Motor neuron (in vitro differentiated cells): ENCODE measurements around the gene NRROS. TPM values are rescaled to one million over a fixed set of nuclear protein-coding genes. Genes with fewer than 3 reads are reported as not detected.
A peak's percentile ranks its signal among the peaks of the same experiment; 100 is the strongest.

Experiments used
- ATAC-seq, 8 experiments: fragments of 200-7000 bp; cut with Tn5 transposase; replicated peaks in 6 of 8; 2 replicates each; pipeline ENCODE4 v1.8.0; 2021; ENCODE audit warnings: mild to moderate bottlenecking in 8 of 8, moderate library complexity in 8 of 8
- H3K27ac ChIP-seq, 2 donors: fragments of 250-450 bp; sonication (Bioruptor Pico); 2 replicates each; pipeline ENCODE4 v1.9.0; 2021; ENCODE audit warnings: antibody characterized with exemption in 2 of 2, mild to moderate bottlenecking in 2 of 2, moderate library complexity in 1 of 2
- H3K4me1 ChIP-seq, 2 donors: fragments of 250-450 bp; sonication (Bioruptor Pico); replicated peaks in 1 of 2; 2 replicates each; pipeline ENCODE4 v1.6.1; 2021; ENCODE audit warnings: antibody characterized with exemption in 2 of 2, mild to moderate bottlenecking in 2 of 2, moderate library complexity in 1 of 2
- H3K4me3 ChIP-seq, 5 donors: fragments of 250-450 bp; sonication (Bioruptor Pico); 2 replicates each; pipeline ENCODE4 v1.9.0; 2021; ENCODE audit warnings: antibody characterized with exemption in 5 of 5, mild to moderate bottlenecking in 5 of 5, moderate library complexity in 4 of 5
- WGBS, 10 experiments: fragments of 450-650 bp; shearing (Covaris generic); methylation state at CpG; one replicate each; pipeline ENCODE4 v1.0.0; 2022; 5-methylcytosine and 5-hydroxymethylcytosine counted together
- in situ Hi-C, 9 experiments: fragments of 400-800 bp; cut with MboI; loops; one replicate each; pipeline ENCODE4 v1.15.0; 2021; ENCODE audit warnings: low sequenced_read_pairs in 9 of 9, low pct_unique_long_range_greater_than_20kb in 2 of 9; ENCODE audit not compliant: unreplicated experiment in 9 of 9
- total RNA-seq, 8 experiments: library from RNA; unstranded; fragments of 300-600 nt; gene quantifications; 2 replicates each; pipeline versions ENCODE4 v1.2.3 to v1.2.4, GENCODE V29; 2022

The NRROS gene
- total RNA-seq, 8 experiments from 2014 or later: 0.18 to 0.72 (median 0.47) TPM; not detected in 2

DNA sequence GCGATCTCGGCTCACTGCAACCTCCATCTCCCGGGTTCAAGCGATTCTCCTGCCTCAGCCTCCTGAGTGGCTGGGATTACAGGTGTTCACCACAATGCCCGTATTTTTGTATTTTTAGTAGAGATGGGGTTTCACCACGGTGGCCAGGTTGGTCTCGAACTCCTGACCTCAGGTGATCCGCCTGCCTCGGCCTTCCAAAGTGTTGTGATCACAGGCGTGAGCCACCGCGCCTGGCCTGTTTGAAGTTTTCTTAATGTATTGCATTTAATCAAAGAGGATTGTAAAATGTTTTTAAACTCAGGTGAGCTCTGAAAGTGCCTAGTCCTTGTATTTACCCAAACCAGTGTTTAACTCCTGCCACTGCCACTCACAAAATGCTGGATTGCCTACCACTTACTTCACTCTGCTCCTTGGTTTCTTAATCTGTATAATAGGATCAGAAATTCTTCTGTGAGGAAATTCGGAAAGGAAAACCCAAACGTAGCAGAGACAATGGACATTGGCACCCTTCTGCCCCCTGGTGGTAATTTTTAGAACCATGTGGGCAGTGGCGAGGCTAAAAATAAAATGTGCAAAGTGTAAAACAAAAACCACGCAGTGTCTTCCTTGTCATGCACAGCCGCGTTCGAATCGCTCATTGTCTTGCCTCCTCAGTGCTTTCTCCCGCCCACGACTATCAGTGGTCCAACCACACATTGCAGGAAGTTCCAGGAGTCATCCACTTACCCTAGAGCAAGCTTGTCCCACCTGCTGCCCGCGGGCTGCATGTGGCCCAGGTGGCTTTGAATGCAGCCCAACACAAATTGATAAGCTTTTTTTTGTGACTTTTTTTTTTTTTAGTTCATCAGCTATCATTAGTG, 45.3 kb downstream of the NRROS start:
- peaks cover 0 to 4% of the 10 kb centered on the region in 2 donors for H3K4me1 ChIP-seq
- WGBS, 10 experiments: 0 to 67% (median 24%) methylated on average over 1 to 20 of the region's 24 CpGs; no CpG with 5 or more reads in 2 of the 10 experiments
- in situ Hi-C loops: loop anchor here in 2 of 9 experiments (10.0 kb wide), 1 partner anchor 70 kb away; no protein-coding TSS in a partner anchor
- ATAC-seq: peak; percentile 57 to 89 (median 65)
- no peak overlapping the region for H3K4me3 ChIP-seq
- H3K27ac ChIP-seq: no peak overlapping the region

GRCh38 chr3:196686436-196686835, 46.9 kb downstream of the NRROS start:
- no peak overlapping the region for H3K4me3 ChIP-seq
- H3K4me1 ChIP-seq: peaks cover 0 to 4% of the 10 kb centered on the region in 2 donors
- ATAC-seq: no peak
- WGBS, 10 experiments: 0 to 100% (median 79%) methylated on average over 1 to 2 of the region's 2 CpGs; no CpG with 5 or more reads in 3 of the 10 experiments
- H3K27ac ChIP-seq: no peak overlapping the region
- in situ Hi-C loops: loop anchor here in 2 of 9 experiments (10.0 kb wide), 1 partner anchor 72 kb away; no protein-coding TSS in a partner anchor

- Histone ChIP-seq H3K4me3 (no peak overlapping the region), H3K4me1 (peaks cover 0 to 4% of the 10 kb centered on the region in 2 donors), H3K27ac (no peak overlapping the region)
- WGBS, 10 experiments: 0 to 80% (median 52%) methylated on average over 1 to 5 of the region's 5 CpGs; no CpG with 5 or more reads in 4 of the 10 experiments
- no peak for ATAC-seq
- in situ Hi-C loops: loop anchor here in 2 of 9 experiments (10.0 kb wide), 1 partner anchor 74 kb away; no protein-coding TSS in a partner anchor
Observed at GRCh38 chr3:196688349-196688748, 48.9 kb downstream of the NRROS start.

- in situ Hi-C loops: loop anchor here in 2 of 9 experiments (10.0 kb wide), 1 partner anchor 75 kb away; no protein-coding TSS in a partner anchor
- 40 to 96% (median 83%) methylated on average over 1 to 9 of the region's 17 CpGs for WGBS, 10 experiments
- Histone ChIP-seq H3K4me1 (no peaks in the 10 kb centered on the region), H3K27ac (no peak overlapping the region), H3K4me3 (no peak overlapping the region)
- no peak for ATAC-seq
Observed at GRCh38 chr3:196689941-196690660, 50.6 kb downstream of the NRROS start.

DNA sequence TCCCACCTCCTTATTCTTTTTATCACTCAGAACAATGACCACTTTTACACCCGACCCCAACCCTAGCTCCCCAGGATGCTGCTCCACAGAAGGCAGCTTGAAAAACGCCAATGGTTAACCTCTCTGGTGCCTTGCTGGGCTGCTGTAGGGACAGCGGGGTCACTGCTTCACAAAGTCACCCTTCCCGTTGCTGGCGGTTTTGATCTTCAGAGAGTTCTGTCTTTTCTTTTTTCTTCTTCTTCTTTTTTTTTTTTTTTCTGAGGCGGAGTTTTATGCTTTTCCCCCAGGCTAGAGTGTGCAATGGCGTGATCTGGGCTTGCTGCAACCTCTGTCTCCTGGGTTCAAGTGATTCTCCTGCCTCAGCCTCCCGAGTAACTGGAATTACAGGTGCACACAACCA, 51.9 kb downstream of the NRROS start:
- WGBS, 10 experiments: 24 to 88% (median 69%) methylated on average over 1 to 8 of the region's 8 CpGs
- Histone ChIP-seq H3K4me1 (no peaks in the 10 kb centered on the region), H3K4me3 (no peak overlapping the region), H3K27ac (no peak overlapping the region)
- in situ Hi-C loops: no loop called here
- no peak for ATAC-seq

- Histone ChIP-seq H3K4me3 (no peak overlapping the region), H3K4me1 (no peaks in the 10 kb centered on the region), H3K27ac (no peak overlapping the region)
- 0 to 44% (median 4%) methylated on average over 1 of the region's 1 CpG; no CpG with 5 or more reads in 4 of the 10 experiments for WGBS, 10 experiments
- ATAC-seq: no peak
- in situ Hi-C loops: no loop called here
Observed at GRCh38 chr3:196694202-196694638, 54.7 kb downstream of the NRROS start.

GRCh38 chr3:196694941-196695848, 55.7 kb downstream of the NRROS start:
- in situ Hi-C loops: no loop called here
- H3K4me1 ChIP-seq: no peaks in the 10 kb centered on the region
- WGBS, 10 experiments: 20 to 100% (median 97%) methylated on average over 1 to 8 of the region's 17 CpGs; no CpG with 5 or more reads in 5 of the 10 experiments
- no peak for ATAC-seq
- H3K27ac ChIP-seq: no peak overlapping the region
- no peak overlapping the region for H3K4me3 ChIP-seq

- 63 to 100% (median 100%) methylated on average over 1 to 4 of the region's 5 CpGs; no CpG with 5 or more reads in 5 of the 10 experiments for WGBS, 10 experiments
- no peak for ATAC-seq
- in situ Hi-C loops: no loop called here
Observed at GRCh38 chr3:196695849-196696226, 56.3 kb downstream of the NRROS start.

GRCh38 chr3:196697270-196697669, 57.8 kb downstream of the NRROS start:
- in situ Hi-C loops: no loop called here

More at GRCh38 chr3:196695849-196696226, 56.3 kb downstream of the NRROS start:
- H3K4me1 ChIP-seq: no peaks in the 10 kb centered on the region
- H3K4me3 ChIP-seq: no peak overlapping the region
- no peak overlapping the region for H3K27ac ChIP-seq

GRCh38 chr3:196699749-196700148, 60.3 kb downstream of the NRROS start:
- 42 to 93% (median 73%) methylated on average over 3 to 7 of the region's 7 CpGs; no CpG with 5 or more reads in 1 of the 10 experiments for WGBS, 10 experiments

More at GRCh38 chr3:196697270-196697669, 57.8 kb downstream of the NRROS start:
- 83 to 100% (median 94%) methylated on average over 1 to 5 of the region's 5 CpGs; no CpG with 5 or more reads in 1 of the 10 experiments for WGBS, 10 experiments
- no peaks in the 10 kb centered on the region for H3K4me1 ChIP-seq
- no peak for ATAC-seq
- no peak overlapping the region for H3K4me3 ChIP-seq
- no peak overlapping the region for H3K27ac ChIP-seq

GRCh38 chr3:196700801-196701200, 61.3 kb downstream of the NRROS start:
- H3K4me3 ChIP-seq: no peak overlapping the region
- H3K27ac ChIP-seq: no peak overlapping the region
- ATAC-seq: no peak
- in situ Hi-C loops: no loop called here
- WGBS, 10 experiments: 31 to 100% (median 82%) methylated on average over 1 to 4 of the region's 4 CpGs
- H3K4me1 ChIP-seq: peaks cover 6 to 8% of the 10 kb centered on the region in 2 donors

More at GRCh38 chr3:196699749-196700148, 60.3 kb downstream of the NRROS start:
- no peak for ATAC-seq
- H3K4me3 ChIP-seq: no peak overlapping the region
- in situ Hi-C loops: no loop called here
- peaks cover 6 to 8% of the 10 kb centered on the region in 2 donors for H3K4me1 ChIP-seq
- H3K27ac ChIP-seq: no peak overlapping the region

GRCh38 chr3:196706327-196706726, 66.8 kb downstream of the NRROS start:
- ATAC-seq: no peak
- no peak overlapping the region for H3K4me3 ChIP-seq
- in situ Hi-C loops: no loop called here
- WGBS, 10 experiments: 0 to 93% (median 78%) methylated on average over 1 to 5 of the region's 5 CpGs
- no peak overlapping the region for H3K27ac ChIP-seq
- peaks cover 6 to 11% of the 10 kb centered on the region in 2 donors for H3K4me1 ChIP-seq
